ENCODE results near the gene HSPG2. TPM values are rescaled to one million over a fixed set of nuclear protein-coding genes. Genes with fewer than 3 reads are reported as not detected.

HSPG2 gene
- total and polyA plus RNA-seq, 10 of the 15 experiments (the other 5 are each of a cell fraction or from before 2014, with no cell fraction given): 0.30 to 3.4 (median 0.73) TPM; not detected in 2

DNA sequence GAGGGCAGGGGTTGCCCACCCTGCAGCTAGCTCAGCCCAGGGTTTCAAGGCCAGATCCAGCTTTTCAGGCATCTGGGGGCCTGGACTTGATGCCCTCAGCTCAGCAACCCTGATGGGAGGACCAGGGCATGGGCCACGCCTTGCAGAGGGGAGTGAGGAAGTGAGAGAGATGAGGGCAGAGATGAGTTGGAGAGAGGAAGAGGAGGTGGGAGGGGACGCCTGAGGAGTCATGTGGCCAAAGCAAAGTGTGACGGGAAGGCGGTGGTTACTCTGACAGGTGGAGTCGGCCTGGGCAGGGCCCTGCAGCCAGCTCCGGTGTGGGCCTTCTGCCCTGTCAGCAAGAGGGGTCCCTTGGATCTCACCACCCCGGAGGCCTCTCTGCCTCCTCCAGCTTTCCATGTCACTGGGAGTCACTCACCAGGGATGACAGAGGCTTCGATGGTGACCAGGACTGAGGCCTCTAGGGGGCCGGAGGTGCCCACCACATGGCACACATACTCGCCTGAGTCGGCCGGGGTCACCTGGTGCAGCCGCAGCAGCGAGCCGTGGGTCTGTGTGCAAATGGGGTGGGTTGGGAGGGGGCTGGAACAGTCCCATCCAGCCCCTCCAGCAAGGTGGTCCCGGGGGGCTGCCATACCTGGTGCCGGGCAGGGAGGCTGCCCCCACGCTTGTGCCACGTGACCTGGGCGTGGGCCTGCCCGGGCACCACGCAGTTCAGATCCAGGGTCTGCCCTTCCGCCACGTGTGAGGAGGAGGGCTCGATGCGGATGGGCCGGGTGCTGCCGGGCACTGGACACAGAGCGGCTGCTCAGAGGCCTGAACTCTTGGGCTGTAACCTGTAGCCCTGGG is 84.6 kb downstream of the HSPG2 start:
- no peak overlapping the region for H3K9ac ChIP-seq (ENCODE audit: control insufficient read depth, insufficient read depth, low read length)
- TF ChIP-seq TAF1 (IDR thresholded peaks at IDR 0.05; ENCODE audit: borderline replicate concordance, low read depth, low read length) (no peak), BMI1 (IDR thresholded peaks at IDR 0.05; ENCODE audit: borderline replicate concordance) (no peak), CEBPB (IDR thresholded peaks at IDR 0.05; ENCODE audit: borderline replicate concordance in 1 of 2, low read depth in 2 of 2, low read length in 2 of 2) (no peak), FOXK2 (IDR thresholded peaks at IDR 0.05) (no peak), TBL1XR1 (IDR thresholded peaks at IDR 0.05; ENCODE audit: low read depth, low read length) (no peak), MEF2A (IDR thresholded peaks at IDR 0.05; ENCODE audit: insufficient read depth, low read depth, low read length) (no peak), POU2F2 (IDR thresholded peaks at IDR 0.05; ENCODE audit: borderline replicate concordance, low read depth, low read length) (no peak), TCF7 (IDR thresholded peaks at IDR 0.05; ENCODE audit: borderline replicate concordance) (no peak), RAD51 (IDR thresholded peaks at IDR 0.05) (peak; percentile 85), E4F1 (IDR thresholded peaks at IDR 0.05; ENCODE audit: borderline replicate concordance, partially characterized antibody) (no peak), GATAD2B (conservative IDR thresholded peaks at IDR 0.05; ENCODE audit: low read depth) (no peak), SPI1 (IDR thresholded peaks at IDR 0.05; ENCODE audit: borderline replicate concordance, insufficient read depth, low read depth, low read length) (peak; percentile 94), NFYA (IDR thresholded peaks at IDR 0.05; ENCODE audit: borderline replicate concordance, low read depth, low read length) (no peak), CREB1 (IDR thresholded peaks at IDR 0.05; ENCODE audit: low read depth) (no peak), RB1 (IDR thresholded peaks at IDR 0.05; ENCODE audit: borderline replicate concordance) (no peak), MYC (IDR thresholded peaks at IDR 0.05; ENCODE audit: insufficient read depth, insufficient read length, insufficient replicate concordance, low read length, severe bottlenecking) (no peak), SMAD1 (IDR thresholded peaks at IDR 0.05; ENCODE audit: low read depth, partially characterized antibody) (no peak), CBX5 (IDR thresholded peaks at IDR 0.05; ENCODE audit: low read depth) (no peak)
- TF ChIP-seq, protein P1, sequence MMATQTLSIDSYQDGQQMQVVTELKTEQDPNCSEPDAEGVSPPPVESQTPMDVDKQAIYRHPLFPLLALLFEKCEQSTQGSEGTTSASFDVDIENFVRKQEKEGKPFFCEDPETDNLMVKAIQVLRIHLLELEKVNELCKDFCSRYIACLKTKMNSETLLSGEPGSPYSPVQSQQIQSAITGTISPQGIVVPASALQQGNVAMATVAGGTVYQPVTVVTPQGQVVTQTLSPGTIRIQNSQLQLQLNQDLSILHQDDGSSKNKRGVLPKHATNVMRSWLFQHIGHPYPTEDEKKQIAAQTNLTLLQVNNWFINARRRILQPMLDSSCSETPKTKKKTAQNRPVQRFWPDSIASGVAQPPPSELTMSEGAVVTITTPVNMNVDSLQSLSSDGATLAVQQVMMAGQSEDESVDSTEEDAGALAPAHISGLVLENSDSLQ (IDR thresholded peaks at IDR 0.05): peak; percentile 59
- TF ChIP-seq, protein P2, sequence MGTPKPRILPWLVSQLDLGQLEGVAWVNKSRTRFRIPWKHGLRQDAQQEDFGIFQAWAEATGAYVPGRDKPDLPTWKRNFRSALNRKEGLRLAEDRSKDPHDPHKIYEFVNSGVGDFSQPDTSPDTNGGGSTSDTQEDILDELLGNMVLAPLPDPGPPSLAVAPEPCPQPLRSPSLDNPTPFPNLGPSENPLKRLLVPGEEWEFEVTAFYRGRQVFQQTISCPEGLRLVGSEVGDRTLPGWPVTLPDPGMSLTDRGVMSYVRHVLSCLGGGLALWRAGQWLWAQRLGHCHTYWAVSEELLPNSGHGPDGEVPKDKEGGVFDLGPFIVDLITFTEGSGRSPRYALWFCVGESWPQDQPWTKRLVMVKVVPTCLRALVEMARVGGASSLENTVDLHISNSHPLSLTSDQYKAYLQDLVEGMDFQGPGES (IDR thresholded peaks at IDR 0.05): no peak

More for the DNA sequence above, 84.6 kb downstream of the HSPG2 start:
- no TSS peak for BruUV-seq (replicated peaks)
- H2AFZ ChIP-seq (ENCODE audit: control insufficient read depth, low read depth, low read length): peak overlapping the region; percentile 8
- no peaks in the 10 kb centered on the region for H3K27me3 ChIP-seq (replicated peaks in 1 of 2; ENCODE audit: control insufficient read depth in 2 of 2, insufficient read depth in 2 of 2, low read length in 1 of 2)
- H3K4me2 ChIP-seq (ENCODE audit: control insufficient read depth, insufficient read depth): peak overlapping the region; percentile 59
- ChIA-PET POLR2A (interaction anchor here (0.9 kb wide), 1 partner anchor 70 kb away, joined by 4 read pairs; no protein-coding TSS in a partner anchor), SMC1A (ENCODE audit: uncharacterized antibody, unreplicated experiment) (no interaction called here), RAD21 (ENCODE audit: unreplicated experiment) (interaction anchor here (0.6 kb wide), 1 partner anchor 71 kb away, joined by 3 read pairs; no protein-coding TSS in a partner anchor), CTCF (no interaction called here)
- FAIRE-seq (peak; percentile 98), ATAC-seq (peak; percentile 95), DNase-seq (ENCODE audit: low read depth, low spot score) (peak; percentile 54)
- H3K27ac ChIP-seq (ENCODE audit: control insufficient read depth, insufficient read depth): no peak overlapping the region
- H3K79me2 ChIP-seq (ENCODE audit: control insufficient read depth, insufficient read depth, low read length): no peaks in the 10 kb centered on the region
- intact Hi-C loops (cut with micrococcal nuclease; ENCODE audit: unreplicated experiment) (no loop called here), in situ Hi-C loops (cut with MboI) (no loop called here)
- H3K4me1 ChIP-seq (ENCODE audit: control insufficient read depth, insufficient read depth, low read length): peaks cover 11% of the 10 kb centered on the region
- no peaks in the 10 kb centered on the region for H3K36me3 ChIP-seq (ENCODE audit: control insufficient read depth in 2 of 2, insufficient read depth in 2 of 2, low read length in 1 of 2)
- WGBS (ENCODE audit: insufficient coverage, insufficient replicate concordance, low lambda C conversion rate, missing lambda C conversion rate): 66% methylated on average over 26 of the region's 29 CpGs
- H4K20me1 ChIP-seq (ENCODE audit: control insufficient read depth, insufficient read depth): no peaks in the 10 kb centered on the region
- no peaks in the 10 kb centered on the region for H3K9me3 ChIP-seq (replicated peaks; ENCODE audit: control insufficient read depth, insufficient read depth, low read length)
- H3K4me3 ChIP-seq: no peak overlapping the region

All from GM12878 (cell line).